Gastroesophageal sphincter (tissue), 4 donors: ENCODE data around the gene MEIOC. TPM values are rescaled to one million over a fixed set of nuclear protein-coding genes. Genes with fewer than 3 reads are reported as not detected.
"Not testable (repeated sequence)": the region's sequence is repeated elsewhere in the genome, so short reads cannot be mapped to it uniquely, and the experiment has no call there.

Experiments
- ATAC-seq: fragments of 150-250 bp; one replicate; pipeline ENCODE4 v1.9.1; 2016; ENCODE audit warnings: mild to moderate bottlenecking, moderate library complexity
- H3K27ac ChIP-seq, 4 donors: fragments of 200-600 bp; sonication (generic) in 3 of 4; 1 replicate in 3 of 4; 2 replicates in 1 of 4; pipeline ENCODE4 v1.5.1; 2016 to 2019
- H3K27me3 ChIP-seq: fragments of 200-600 bp; sonication (generic); one replicate; pipeline ENCODE4 v1.5.1; 2019
- H3K36me3 ChIP-seq, 2 donors: fragments of 200-600 bp; sonication (generic); one replicate each; pipeline ENCODE4 v1.5.1; 2019; ENCODE audit warnings: control low read depth in 1 of 2
- H3K4me1 ChIP-seq, 3 donors: fragments of 200-600 bp; sonication (generic); 1 replicate in 2 of 3; 2 replicates in 1 of 3; pipeline ENCODE4 v1.5.1; 2016 to 2019; ENCODE audit warnings: control low read depth in 2 of 3
- H3K4me3 ChIP-seq, 2 donors: fragments of 200-600 bp; sonication (generic); one replicate each; pipeline ENCODE4 v1.5.1; 2019; ENCODE audit warnings: mild to moderate bottlenecking in 1 of 2, moderate library complexity in 1 of 2
- H3K9me3 ChIP-seq, 3 donors: fragments of 200-600 bp; sonication (generic); one replicate each; pipeline ENCODE4 v1.5.1; 2017 to 2019; ENCODE audit warnings: control low read depth in 2 of 3
- CTCF ChIP-seq, 4 experiments: fragments of 200-600 bp in 2 of 4; fragments of 450-650 bp in 2 of 4; sonication (generic) in 1 of 4; IDR thresholded peaks; one replicate each; pipeline ENCODE4 v1.5.1; 2017 to 2019; ENCODE audit warnings: antibody characterized with exemption in 4 of 4, mild to moderate bottlenecking in 2 of 4, moderate library complexity in 2 of 4
- EP300 ChIP-seq: sonication (generic); formaldehyde crosslinking; IDR thresholded peaks from one replicate; pipeline ENCODE4 v1.6.1; 2017; ENCODE audit warnings: antibody characterized with exemption, mild to moderate bottlenecking
- POLR2A ChIP-seq, 2 donors: fragments of 450-650 bp; IDR thresholded peaks; one replicate each; pipeline ENCODE4 v1.6.1; 2017; ENCODE audit warnings: antibody characterized with exemption in 2 of 2, mild to moderate bottlenecking in 2 of 2, moderate library complexity in 1 of 2
- POLR2AphosphoS5 ChIP-seq: sonication (generic); formaldehyde crosslinking; IDR thresholded peaks from one replicate; pipeline ENCODE4 v1.6.1; 2017; ENCODE audit warnings: antibody characterized with exemption
- WGBS, 2 donors: methylation state at CpG; one replicate each; pipeline ENCODE4 v1.1.5; 2018; ENCODE audit warnings: low coverage in 1 of 2; 5-methylcytosine and 5-hydroxymethylcytosine counted together
- total RNA-seq, 4 donors: library from RNA; depleted of rRNA; stranded (reverse); fragments of >200 nt; gene quantifications; one replicate each; pipeline ENCODE4 v1.1.0, GENCODE V29; 2016

Gene MEIOC
- total RNA-seq, 4 donors from 2014 or later = 0.12 to 0.47 TPM; not detected in 2

GRCh38 chr17:44610331-44610730, 45.9 kb upstream of the MEIOC start:
- ATAC-seq = no peak
- Histone ChIP-seq H3K27ac (no peak overlapping the region), H3K27me3 (peaks cover 15% of the 10 kb centered on the region), H3K9me3 (no peaks in the 10 kb centered on the region), H3K4me3 (no peak overlapping the region), H3K36me3 (no peaks in the 10 kb centered on the region), H3K4me1 (peaks cover 0 to 10% (median 0%) of the 10 kb centered on the region in 3 donors)
- TF ChIP-seq EP300 (no peak), POLR2AphosphoS5 (no peak), CTCF (IDR thresholded peaks at IDR 0.05) (no peak), POLR2A (IDR thresholded peaks at IDR 0.05) (no peak)
- WGBS, 2 donors = 44 to 54% methylated on average over 3 to 4 of the region's 4 CpGs

- no peaks in the 10 kb centered on the region for H3K9me3 ChIP-seq
- H3K4me3 ChIP-seq = no peak overlapping the region
- TF ChIP-seq POLR2A (IDR thresholded peaks at IDR 0.05) (no peak), CTCF (IDR thresholded peaks at IDR 0.05) (no peak), POLR2AphosphoS5 (no peak), EP300 (no peak)
- no peak for ATAC-seq
- WGBS, 2 donors = 25 to 37% methylated on average over 2 of the region's 2 CpGs
- no peaks in the 10 kb centered on the region for H3K36me3 ChIP-seq
- H3K4me1 ChIP-seq = peaks cover 0 to 10% (median 0%) of the 10 kb centered on the region in 3 donors
- no peak overlapping the region for H3K27ac ChIP-seq
- H3K27me3 ChIP-seq = peaks cover 15% of the 10 kb centered on the region
Measured at GRCh38 chr17:44610871-44611270, 45.4 kb upstream of the MEIOC start.

- TF ChIP-seq CTCF (IDR thresholded peaks at IDR 0.05) (no peak), POLR2A (IDR thresholded peaks at IDR 0.05) (no peak), EP300 (no peak)
- 58 to 65% methylated on average over 2 to 5 of the region's 5 CpGs for WGBS, 2 donors
- no peak overlapping the region for H3K4me3 ChIP-seq
- no peak overlapping the region for H3K27ac ChIP-seq
- ATAC-seq = no peak
- H3K4me1 ChIP-seq = no peaks in the 10 kb centered on the region
- peaks cover 15% of the 10 kb centered on the region for H3K27me3 ChIP-seq
- no peaks in the 10 kb centered on the region for H3K9me3 ChIP-seq
- H3K36me3 ChIP-seq = no peaks in the 10 kb centered on the region
Measured at GRCh38 chr17:44614862-44615261, 41.4 kb upstream of the MEIOC start.

- H3K4me1 ChIP-seq, H3K4me3 ChIP-seq, ATAC-seq, H3K9me3 ChIP-seq, H3K36me3 ChIP-seq, H3K27ac ChIP-seq: not testable (repeated sequence)
- H3K27me3 ChIP-seq = peaks cover 15% of the 10 kb centered on the region
- 86 to 89% methylated on average over 9 of the region's 9 CpGs for WGBS, 2 donors
Measured at GRCh38 chr17:44618652-44619051, 37.6 kb upstream of the MEIOC start.

GRCh38 chr17:44623070-44623725, 33.1 kb upstream of the MEIOC start:
- H3K27me3 ChIP-seq = peaks cover 17% of the 10 kb centered on the region
- TF ChIP-seq EP300 (no peak), POLR2A (IDR thresholded peaks at IDR 0.05) (no peak), POLR2AphosphoS5 (no peak), CTCF (IDR thresholded peaks at IDR 0.05) (no peak)

More at GRCh38 chr17:44623070-44623725, 33.1 kb upstream of the MEIOC start:
- no peak for ATAC-seq
- Histone ChIP-seq H3K27ac (no peak overlapping the region), H3K36me3 (no peaks in the 10 kb centered on the region), H3K9me3 (no peaks in the 10 kb centered on the region), H3K4me3 (no peak overlapping the region), H3K4me1 (no peaks in the 10 kb centered on the region)
- 85 to 90% methylated on average over 2 to 5 of the region's 6 CpGs for WGBS, 2 donors
